HepG2 (cell line): ENCODE results near the gene FZD4. TPM values are rescaled to one million over a fixed set of nuclear protein-coding genes. Genes with fewer than 3 reads are reported as not detected.

ENCODE experiments used
- ARHGAP35 ChIP-seq: sonication (generic); formaldehyde crosslinking; IDR thresholded peaks from 2 replicates; pipeline ENCODE4 v1.9.0; 2022; ENCODE audit warnings: mild to moderate bottlenecking, inconsistent platforms, moderate library complexity, missing genetic modification reagents, borderline replicate concordance
- ATF1 ChIP-seq: IDR thresholded peaks from 2 replicates; pipeline ENCODE4 v1.6.1; 2016; ENCODE audit warnings: mild to moderate bottlenecking, control low read depth
- BCL6 ChIP-seq: IDR thresholded peaks from 2 replicates; pipeline ENCODE4 v1.6.1; 2016; ENCODE audit warnings: missing genetic modification reagents, missing compliant biosample characterization
- CAMTA2 ChIP-seq: sonication (generic); formaldehyde crosslinking; IDR thresholded peaks from 2 replicates; pipeline ENCODE4 v1.4.0; 2020; ENCODE audit warnings: mild to moderate bottlenecking, missing genetic modification reagents, borderline replicate concordance
- FOSL2 ChIP-seq: sonication (generic); formaldehyde crosslinking; IDR thresholded peaks from 2 replicates; pipeline ENCODE4 v1.4.0; 2020; ENCODE audit warnings: missing genetic modification reagents
- IRF2 ChIP-seq: IDR thresholded peaks from 2 replicates; pipeline ENCODE4 v1.6.1; 2018; ENCODE audit warnings: missing genetic modification reagents, missing compliant biosample characterization
- KDM6A ChIP-seq: IDR thresholded peaks from 2 replicates; pipeline ENCODE4 v1.6.1; 2016; ENCODE audit warnings: low read depth
- MED1 ChIP-seq: sonication (generic); formaldehyde crosslinking; IDR thresholded peaks from 2 replicates; pipeline ENCODE4 v1.4.0; 2020; ENCODE audit warnings: missing genetic modification reagents
- MEIS1 ChIP-seq: sonication (generic); formaldehyde crosslinking; IDR thresholded peaks from 2 replicates; pipeline ENCODE4 v1.9.0; 2021; ENCODE audit warnings: mild to moderate bottlenecking, missing genetic modification reagents, moderate library complexity, borderline replicate concordance
- MXD4 ChIP-seq: IDR thresholded peaks from 2 replicates; pipeline ENCODE4 v1.6.1; 2016; ENCODE audit warnings: mild to moderate bottlenecking, missing biosample characterization, missing genetic modification reagents
- NFKB2 ChIP-seq: sonication (generic); formaldehyde crosslinking; IDR thresholded peaks from 2 replicates; pipeline ENCODE4 v1.4.0; 2020; ENCODE audit warnings: missing genetic modification reagents, borderline replicate concordance
- PHF21A ChIP-seq: sonication (generic); formaldehyde crosslinking; IDR thresholded peaks from 2 replicates; pipeline ENCODE4 v1.5.0; 2020; ENCODE audit warnings: mild to moderate bottlenecking, missing genetic modification reagents
- PHF8 ChIP-seq: sonication (generic); formaldehyde crosslinking; IDR thresholded peaks from 2 replicates; pipeline ENCODE4 v1.5.0; 2020; ENCODE audit warnings: missing genetic modification reagents
- REPIN1 ChIP-seq: sonication (generic); formaldehyde crosslinking; IDR thresholded peaks from 2 replicates; pipeline ENCODE4 v1.8.0; 2022; ENCODE audit warnings: missing genetic modification reagents, low read depth, mild to moderate bottlenecking, borderline replicate concordance
- SIN3A ChIP-seq: IDR thresholded peaks from 2 replicates; pipeline ENCODE4 v1.6.1; 2011; ENCODE audit warnings: low read depth, mild to moderate bottlenecking, control low read depth, low read length, borderline replicate concordance
- SRSF1 ChIP-seq: fragments of 200-400 bp; formaldehyde crosslinking; optimal IDR thresholded peaks from 2 replicates; pipeline ENCODE3; 2017; ENCODE audit warnings: mild to moderate bottlenecking, low read depth, low read length, moderate library complexity
- ZBTB38 ChIP-seq: sonication (generic); formaldehyde crosslinking; IDR thresholded peaks from 2 replicates; pipeline ENCODE4 v1.5.1; 2020; ENCODE audit warnings: mild to moderate bottlenecking, missing genetic modification reagents
- ZNF292 ChIP-seq: sonication (generic); formaldehyde crosslinking; IDR thresholded peaks from 2 replicates; pipeline ENCODE4 v1.8.1; 2022; ENCODE audit warnings: mild to moderate bottlenecking, low read depth, missing genetic modification reagents, borderline replicate concordance
- ZNF317 ChIP-seq: sonication (generic); formaldehyde crosslinking; IDR thresholded peaks from 2 replicates; pipeline ENCODE4 v1.5.0; 2020; ENCODE audit warnings: mild to moderate bottlenecking, missing genetic modification reagents
- ZNF451 ChIP-seq: sonication (generic); formaldehyde crosslinking; IDR thresholded peaks from 2 replicates; pipeline ENCODE4 v1.5.0; 2020; ENCODE audit warnings: mild to moderate bottlenecking, missing genetic modification reagents
- ZNF652 ChIP-seq: IDR thresholded peaks from 2 replicates; pipeline ENCODE4 v1.6.1; 2016; ENCODE audit warnings: low read depth, borderline replicate concordance
- ZNF879 ChIP-seq: sonication (generic); formaldehyde crosslinking; IDR thresholded peaks from 2 replicates; pipeline ENCODE4 v1.8.1; 2023; ENCODE audit warnings: missing genetic modification reagents
- polyA plus RNA-seq, 8 experiments: library from polyadenylated mRNA; depleted of rRNA in 3 of 8; stranded (reverse) in 7 of 8; unstranded in 1 of 8; fragments of >200 nt; fragmentation: Illumina TruSeq in 4 of 8; extraction: Trizol in 4 of 8; gene quantifications; 2 replicates each; pipeline versions ENCODE4 v1.2.1 to v1.2.3, GENCODE V29; 2011 to 2016; ENCODE audit warnings: low read depth in 4 of 8, missing spikeins in 1 of 8, mixed read lengths in 1 of 8; ENCODE audit not compliant: insufficient read depth in 1 of 8
- total RNA-seq, 5 experiments: library from RNA; depleted of rRNA; stranded (reverse); fragments of >200 nt; fragmentation: Illumina TruSeq; extraction: Trizol; gene quantifications; 2 replicates each; pipeline ENCODE4 v1.2.3, GENCODE V29; 2016; ENCODE audit warnings: low read depth in 1 of 5
- TF ChIP-seq, protein P1 (sequence below): IDR thresholded peaks from 2 replicates; pipeline ENCODE4 v1.6.1; 2012; ENCODE audit warnings: low read depth, low read length, improper control_type of control experiment
- TF ChIP-seq, protein P2 (sequence below): sonication (generic); formaldehyde crosslinking; IDR thresholded peaks from 2 replicates; pipeline ENCODE4 v1.4.0; 2020; ENCODE audit warnings: missing genetic modification reagents
- TF ChIP-seq, protein P3 (sequence below): sonication (generic); formaldehyde crosslinking; IDR thresholded peaks from 2 replicates; pipeline ENCODE4 v1.8.0; 2022; ENCODE audit warnings: mild to moderate bottlenecking, missing genetic modification reagents; ENCODE audit not compliant: insufficient replicate concordance
- TF ChIP-seq, protein P4 (sequence below): sonication (generic); formaldehyde crosslinking; IDR thresholded peaks from 2 replicates; pipeline ENCODE4 v1.4.0; 2020; ENCODE audit warnings: missing genetic modification reagents

The FZD4 gene
- total and polyA plus RNA-seq, 2 of the 13 experiments (the other 11 are each of a cell fraction or from before 2014, with no cell fraction given) = 46.5 to 70.4 TPM

DNA sequence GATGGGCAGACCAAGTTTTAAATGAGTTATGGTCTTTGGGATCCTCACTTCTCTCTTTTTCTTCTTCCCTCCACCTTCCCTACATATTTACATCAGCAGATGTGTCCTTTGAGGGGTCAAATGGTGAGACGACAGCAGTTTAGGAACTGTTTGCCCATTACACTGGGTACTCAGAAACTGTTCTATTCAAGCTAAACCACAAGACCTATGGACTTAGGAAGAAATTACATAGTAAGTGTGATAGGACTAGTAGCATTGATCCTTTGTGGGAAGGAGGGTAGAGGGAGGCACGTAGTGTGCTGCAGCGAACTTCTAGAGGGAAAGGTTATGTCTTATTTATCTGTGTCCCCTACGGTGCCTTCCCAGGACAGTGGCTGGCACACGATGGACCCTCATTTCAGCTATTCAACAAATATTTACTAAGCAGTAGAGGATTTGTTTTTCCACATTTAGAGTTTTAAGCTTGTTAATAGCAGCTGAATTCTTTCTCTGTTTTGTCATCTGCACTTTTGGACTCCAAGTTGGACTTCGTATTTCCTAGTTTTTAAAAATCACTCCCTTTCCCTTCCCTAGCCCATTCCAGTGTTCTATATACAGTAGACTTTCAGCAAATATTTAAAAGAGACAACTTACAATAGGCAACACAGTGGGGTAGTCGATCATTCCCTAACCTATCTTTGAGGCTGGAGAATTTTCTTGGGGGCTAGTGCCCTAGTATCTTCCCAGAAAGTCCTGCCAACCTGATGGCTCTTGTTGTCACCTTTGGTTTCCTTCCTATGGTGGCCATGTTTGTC lies 13.9 kb downstream of the FZD4 start (continued):
- TF ChIP-seq FOSL2 (CRISPR knock-in tag) (peak; percentile 83), ZBTB38 (no peak), CAMTA2 (CRISPR knock-in tag) (no peak), ATF1 (CRISPR knock-in tag) (peak; percentile 76; the same call in 1 of the 2 replicates), IRF2 (CRISPR knock-in tag) (peak; percentile 66), MXD4 (CRISPR knock-in tag) (peak; percentile 45; the same call in 1 of the 2 replicates), SIN3A (no peak), SRSF1 (no peak), ZNF292 (CRISPR knock-in tag) (peak; percentile 48; the same call in 1 of the 2 replicates), ZNF451 (CRISPR knock-in tag) (no peak), NFKB2 (CRISPR knock-in tag) (no peak), BCL6 (peak; percentile 94), ZNF879 (CRISPR knock-in tag) (no peak), REPIN1 (peak; percentile 51; the same call in 1 of the 2 replicates), KDM6A (CRISPR knock-in tag) (peak; percentile 81), PHF21A (CRISPR knock-in tag) (peak; percentile 91), MEIS1 (no peak), PHF8 (no peak), ARHGAP35 (CRISPR knock-in tag) (no peak), ZNF652 (CRISPR knock-in tag) (peak; percentile 49; the same call in 1 of the 2 replicates), ZNF317 (CRISPR knock-in tag) (peak; percentile 32; the same call in 1 of the 2 replicates), MED1 (no peak; the same call in none of the 2 replicates)
- TF ChIP-seq, protein P1, sequence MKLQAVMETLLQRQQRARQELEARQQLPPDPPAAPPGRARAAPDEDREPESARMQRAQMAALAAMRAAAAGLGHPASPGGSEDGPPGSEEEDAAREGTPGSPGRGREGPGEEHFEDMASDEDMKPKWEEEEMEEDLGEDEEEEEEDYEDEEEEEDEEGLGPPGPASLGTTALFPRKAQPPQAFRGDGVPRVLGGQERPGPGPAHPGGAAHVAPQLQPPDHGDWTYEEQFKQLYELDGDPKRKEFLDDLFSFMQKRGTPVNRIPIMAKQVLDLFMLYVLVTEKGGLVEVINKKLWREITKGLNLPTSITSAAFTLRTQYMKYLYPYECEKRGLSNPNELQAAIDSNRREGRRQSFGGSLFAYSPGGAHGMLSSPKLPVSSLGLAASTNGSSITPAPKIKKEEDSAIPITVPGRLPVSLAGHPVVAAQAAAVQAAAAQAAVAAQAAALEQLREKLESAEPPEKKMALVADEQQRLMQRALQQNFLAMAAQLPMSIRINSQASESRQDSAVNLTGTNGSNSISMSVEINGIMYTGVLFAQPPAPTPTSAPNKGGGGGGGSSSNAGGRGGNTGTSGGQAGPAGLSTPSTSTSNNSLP = peak; percentile 61; the same call in 1 of the 2 replicates
- TF ChIP-seq, protein P2, sequence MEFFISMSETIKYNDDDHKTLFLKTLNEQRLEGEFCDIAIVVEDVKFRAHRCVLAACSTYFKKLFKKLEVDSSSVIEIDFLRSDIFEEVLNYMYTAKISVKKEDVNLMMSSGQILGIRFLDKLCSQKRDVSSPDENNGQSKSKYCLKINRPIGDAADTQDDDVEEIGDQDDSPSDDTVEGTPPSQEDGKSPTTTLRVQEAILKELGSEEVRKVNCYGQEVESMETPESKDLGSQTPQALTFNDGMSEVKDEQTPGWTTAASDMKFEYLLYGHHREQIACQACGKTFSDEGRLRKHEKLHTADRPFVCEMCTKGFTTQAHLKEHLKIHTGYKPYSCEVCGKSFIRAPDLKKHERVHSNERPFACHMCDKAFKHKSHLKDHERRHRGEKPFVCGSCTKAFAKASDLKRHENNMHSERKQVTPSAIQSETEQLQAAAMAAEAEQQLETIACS (CRISPR knock-in tag) = no peak
- TF ChIP-seq, protein P3, sequence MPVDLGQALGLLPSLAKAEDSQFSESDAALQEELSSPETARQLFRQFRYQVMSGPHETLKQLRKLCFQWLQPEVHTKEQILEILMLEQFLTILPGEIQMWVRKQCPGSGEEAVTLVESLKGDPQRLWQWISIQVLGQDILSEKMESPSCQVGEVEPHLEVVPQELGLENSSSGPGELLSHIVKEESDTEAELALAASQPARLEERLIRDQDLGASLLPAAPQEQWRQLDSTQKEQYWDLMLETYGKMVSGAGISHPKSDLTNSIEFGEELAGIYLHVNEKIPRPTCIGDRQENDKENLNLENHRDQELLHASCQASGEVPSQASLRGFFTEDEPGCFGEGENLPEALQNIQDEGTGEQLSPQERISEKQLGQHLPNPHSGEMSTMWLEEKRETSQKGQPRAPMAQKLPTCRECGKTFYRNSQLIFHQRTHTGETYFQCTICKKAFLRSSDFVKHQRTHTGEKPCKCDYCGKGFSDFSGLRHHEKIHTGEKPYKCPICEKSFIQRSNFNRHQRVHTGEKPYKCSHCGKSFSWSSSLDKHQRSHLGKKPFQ (CRISPR knock-in tag) = no peak
- TF ChIP-seq, protein P4, sequence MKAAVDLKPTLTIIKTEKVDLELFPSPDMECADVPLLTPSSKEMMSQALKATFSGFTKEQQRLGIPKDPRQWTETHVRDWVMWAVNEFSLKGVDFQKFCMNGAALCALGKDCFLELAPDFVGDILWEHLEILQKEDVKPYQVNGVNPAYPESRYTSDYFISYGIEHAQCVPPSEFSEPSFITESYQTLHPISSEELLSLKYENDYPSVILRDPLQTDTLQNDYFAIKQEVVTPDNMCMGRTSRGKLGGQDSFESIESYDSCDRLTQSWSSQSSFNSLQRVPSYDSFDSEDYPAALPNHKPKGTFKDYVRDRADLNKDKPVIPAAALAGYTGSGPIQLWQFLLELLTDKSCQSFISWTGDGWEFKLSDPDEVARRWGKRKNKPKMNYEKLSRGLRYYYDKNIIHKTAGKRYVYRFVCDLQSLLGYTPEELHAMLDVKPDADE = no peak
